Nephron (organoid): ENCODE data around the gene RPS6KC1.

ENCODE experiments used
- H3K27ac Mint-ChIP-seq, 3 experiments: 2 replicates each; pipeline ENCODE4 v1.8.0; 2020; ENCODE audit warnings: mixed read lengths in 3 of 3, mild to moderate bottlenecking in 2 of 3, moderate library complexity in 1 of 3
- H3K27me3 Mint-ChIP-seq: 2 replicates; pipeline ENCODE4 v1.8.0; 2021; ENCODE audit warnings: low read depth, mild to moderate bottlenecking, moderate library complexity, mixed read lengths
- H3K36me3 Mint-ChIP-seq: 2 replicates; pipeline ENCODE4 v1.8.0; 2020; ENCODE audit warnings: low read depth, mixed read lengths
- H3K4me1 Mint-ChIP-seq: 2 replicates; pipeline ENCODE4 v1.8.0; 2020; ENCODE audit warnings: mixed read lengths
- H3K4me3 Mint-ChIP-seq, 3 experiments: 2 replicates each; pipeline ENCODE4 v1.8.0; 2020; ENCODE audit warnings: mild to moderate bottlenecking in 3 of 3, mixed read lengths in 3 of 3, moderate library complexity in 2 of 3
- H3K9me3 Mint-ChIP-seq: 2 replicates; pipeline ENCODE4 v1.8.0; 2020; ENCODE audit warnings: mixed read lengths
- TF ChIP-seq, protein P1 (sequence below), 3 experiments: fragments of 200-600 bp; sonication (generic); IDR thresholded peaks; one replicate each; pipeline ENCODE4 v1.5.0; 2021; ENCODE audit warnings: antibody characterized with exemption in 3 of 3; ENCODE audit not compliant: unreplicated experiment in 3 of 3

RPS6KC1 gene

DNA sequence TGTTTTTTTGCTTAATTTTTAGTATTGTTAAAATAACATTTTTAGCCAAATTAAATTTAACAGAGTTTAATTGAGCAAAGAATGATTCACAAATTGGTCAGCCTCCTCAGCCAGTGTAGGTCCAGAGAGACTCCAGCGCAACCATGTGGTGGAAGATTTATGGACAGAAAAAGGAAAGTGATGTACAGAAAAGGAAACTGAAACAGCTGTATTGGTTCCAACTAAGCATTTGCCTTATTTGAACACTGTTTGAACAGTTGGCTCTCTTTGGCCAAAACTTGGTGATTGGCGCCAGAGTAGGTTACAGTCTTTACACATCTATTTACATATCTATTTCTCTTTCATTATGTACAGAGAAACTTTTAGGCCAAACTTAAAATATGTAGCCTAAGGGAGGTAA, 19.4 kb downstream of the RPS6KC1 start:
- Mint-ChIP-seq H3K27me3 (no peaks in the 10 kb centered on the region), H3K36me3 (peaks cover 7% of the 10 kb centered on the region), H3K4me1 (peaks cover 13% of the 10 kb centered on the region), H3K9me3 (no peaks in the 10 kb centered on the region), H3K4me3 (no peak overlapping the region), H3K27ac (peak overlapping the region in 1 of 3 experiments; percentile 11)
- TF ChIP-seq, protein P1, sequence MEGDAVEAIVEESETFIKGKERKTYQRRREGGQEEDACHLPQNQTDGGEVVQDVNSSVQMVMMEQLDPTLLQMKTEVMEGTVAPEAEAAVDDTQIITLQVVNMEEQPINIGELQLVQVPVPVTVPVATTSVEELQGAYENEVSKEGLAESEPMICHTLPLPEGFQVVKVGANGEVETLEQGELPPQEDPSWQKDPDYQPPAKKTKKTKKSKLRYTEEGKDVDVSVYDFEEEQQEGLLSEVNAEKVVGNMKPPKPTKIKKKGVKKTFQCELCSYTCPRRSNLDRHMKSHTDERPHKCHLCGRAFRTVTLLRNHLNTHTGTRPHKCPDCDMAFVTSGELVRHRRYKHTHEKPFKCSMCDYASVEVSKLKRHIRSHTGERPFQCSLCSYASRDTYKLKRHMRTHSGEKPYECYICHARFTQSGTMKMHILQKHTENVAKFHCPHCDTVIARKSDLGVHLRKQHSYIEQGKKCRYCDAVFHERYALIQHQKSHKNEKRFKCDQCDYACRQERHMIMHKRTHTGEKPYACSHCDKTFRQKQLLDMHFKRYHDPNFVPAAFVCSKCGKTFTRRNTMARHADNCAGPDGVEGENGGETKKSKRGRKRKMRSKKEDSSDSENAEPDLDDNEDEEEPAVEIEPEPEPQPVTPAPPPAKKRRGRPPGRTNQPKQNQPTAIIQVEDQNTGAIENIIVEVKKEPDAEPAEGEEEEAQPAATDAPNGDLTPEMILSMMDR (IDR thresholded peaks at IDR 0.05; ENCODE audit: unreplicated experiment in 3 of 3), result no peak

DNA sequence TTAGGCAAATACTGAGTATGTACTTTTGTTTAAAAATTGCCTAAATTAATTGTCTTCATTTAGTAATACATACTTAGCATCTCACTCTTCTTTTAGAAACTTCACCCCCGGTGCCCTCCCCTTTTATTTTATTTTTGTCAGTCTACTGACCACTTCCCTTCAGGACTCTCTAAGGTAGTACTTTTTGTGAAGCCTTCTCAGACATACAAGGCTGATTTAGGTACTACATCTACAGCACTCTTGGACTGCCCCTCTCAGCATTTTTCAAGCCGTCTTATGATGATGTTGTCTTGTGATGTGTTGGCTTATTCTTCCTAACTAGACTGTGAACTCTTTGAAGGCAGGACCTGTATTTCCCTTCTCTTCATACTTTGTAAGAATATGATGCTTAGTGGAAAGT, 24.7 kb downstream of the RPS6KC1 start:
- Mint-ChIP-seq H3K4me3 (no peak overlapping the region), H3K36me3 (peaks cover 20% of the 10 kb centered on the region), H3K27ac (no peak overlapping the region), H3K4me1 (peaks cover 4% of the 10 kb centered on the region), H3K27me3 (no peaks in the 10 kb centered on the region), H3K9me3 (no peaks in the 10 kb centered on the region)
- TF ChIP-seq, protein P1 (IDR thresholded peaks at IDR 0.05; ENCODE audit: unreplicated experiment in 3 of 3), result no peak

DNA sequence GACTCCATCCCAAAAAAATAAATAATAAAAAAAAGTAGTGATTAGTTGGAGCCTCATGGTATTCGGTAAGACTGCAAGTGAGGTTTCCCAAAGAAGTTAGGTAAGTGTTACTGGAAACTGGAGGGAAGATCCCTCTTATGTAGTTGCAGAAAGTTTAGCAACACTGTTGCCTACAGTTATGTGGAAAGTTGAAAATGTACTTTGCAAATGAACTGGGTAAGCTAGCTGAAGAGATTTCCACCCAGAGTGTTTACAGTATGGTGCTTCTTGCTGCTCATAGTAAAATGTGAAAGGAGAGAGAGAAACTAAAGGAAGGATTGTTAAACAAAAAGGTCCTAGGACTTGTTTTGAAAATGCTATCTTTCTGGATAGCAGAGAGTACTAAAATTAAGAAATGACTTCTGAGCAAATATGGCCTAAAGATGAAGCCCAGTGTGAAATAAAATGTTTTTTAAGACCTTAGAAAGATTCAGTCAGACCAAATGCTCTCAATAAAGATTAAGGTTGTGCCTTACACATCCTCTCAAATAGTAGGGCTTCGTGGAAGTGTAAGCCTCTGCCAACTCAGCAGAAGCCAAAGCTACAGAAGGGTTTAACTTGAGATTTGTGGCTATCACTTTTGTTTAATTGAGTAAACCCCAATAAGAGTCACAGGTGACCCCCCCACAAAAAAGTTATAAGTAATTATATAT, 31.5 kb downstream of the RPS6KC1 start:
- Mint-ChIP-seq H3K27me3 (no peaks in the 10 kb centered on the region), H3K36me3 (peaks cover 63% of the 10 kb centered on the region), H3K27ac (no peak overlapping the region), H3K4me1 (no peaks in the 10 kb centered on the region), H3K4me3 (no peak overlapping the region), H3K9me3 (no peaks in the 10 kb centered on the region)
- TF ChIP-seq, protein P1 (IDR thresholded peaks at IDR 0.05; ENCODE audit: unreplicated experiment in 3 of 3), result no peak

DNA sequence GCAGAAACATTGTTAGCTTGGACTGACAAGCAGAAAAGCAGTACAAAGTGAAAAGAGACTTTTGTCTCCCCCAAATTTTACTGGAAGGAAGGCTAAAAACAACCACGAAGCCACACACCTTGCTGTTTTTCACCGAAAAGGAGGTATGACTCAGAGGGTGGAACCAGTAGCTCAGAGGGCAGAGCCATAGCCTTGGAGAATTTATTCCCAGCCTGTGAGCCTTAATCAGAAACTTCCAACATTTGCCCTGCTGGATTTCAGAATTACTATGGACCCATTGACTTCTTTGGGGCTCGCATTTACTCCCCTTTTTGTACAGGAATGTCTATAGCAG, 32.0 kb downstream of the RPS6KC1 start:
- Mint-ChIP-seq H3K36me3 (peaks cover 68% of the 10 kb centered on the region), H3K27ac (no peak overlapping the region), H3K4me1 (no peaks in the 10 kb centered on the region), H3K9me3 (no peaks in the 10 kb centered on the region), H3K4me3 (no peak overlapping the region), H3K27me3 (no peaks in the 10 kb centered on the region)
- TF ChIP-seq, protein P1 (IDR thresholded peaks at IDR 0.05; ENCODE audit: unreplicated experiment in 3 of 3), result no peak

DNA sequence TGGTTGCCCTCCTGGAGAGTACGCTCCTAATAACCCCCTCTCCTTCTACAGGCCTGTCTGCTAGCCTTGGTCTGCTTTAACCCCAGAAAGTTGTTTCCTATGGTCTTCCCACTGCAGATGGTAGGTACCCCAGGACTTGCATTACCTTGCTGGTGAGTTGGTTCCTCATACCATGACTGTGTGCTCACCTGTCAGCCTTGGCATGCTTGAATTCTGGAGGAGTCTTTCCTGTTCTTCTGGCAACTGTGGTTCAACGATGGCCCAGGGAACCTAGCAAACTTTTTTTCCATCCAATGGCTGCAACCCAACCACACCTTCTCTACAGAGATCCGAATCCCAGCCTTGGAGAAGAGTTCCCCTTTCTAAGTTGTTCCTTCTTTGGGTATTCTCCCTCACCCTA, 36.9 kb downstream of the RPS6KC1 start:
- peaks cover 60% of the 10 kb centered on the region for H3K36me3 Mint-ChIP-seq

More for the DNA sequence above, 36.9 kb downstream of the RPS6KC1 start:
- H3K27me3 Mint-ChIP-seq, result no peaks in the 10 kb centered on the region
- TF ChIP-seq, protein P1 (IDR thresholded peaks at IDR 0.05; ENCODE audit: unreplicated experiment in 3 of 3), result no peak
- no peak overlapping the region for H3K4me3 Mint-ChIP-seq
- H3K27ac Mint-ChIP-seq, result no peak overlapping the region
- no peaks in the 10 kb centered on the region for H3K9me3 Mint-ChIP-seq
- H3K4me1 Mint-ChIP-seq, result no peaks in the 10 kb centered on the region
